ENCODE data around the gene PTPRG.

PTPRG gene

GRCh38 chr3:61928776-61929314, 367.5 kb downstream of the PTPRG start:
- Histone ChIP-seq H3K36me3 (ENCODE audit: control insufficient read depth, insufficient read depth, low read length) (no peaks in the 10 kb centered on the region), H3K4me3 (ENCODE audit: insufficient read depth, low read depth, low read length, poor library complexity, severe bottlenecking) (no peak overlapping the region)

GRCh38 chr3:61929617-61930016, 368.2 kb downstream of the PTPRG start:
- H3K4me3 ChIP-seq (ENCODE audit: insufficient read depth, low read depth, low read length, poor library complexity, severe bottlenecking): no peak overlapping the region
- H3K36me3 ChIP-seq (ENCODE audit: control insufficient read depth, insufficient read depth, low read length): no peaks in the 10 kb centered on the region
- no peak for DNase-seq
- H3K27me3 ChIP-seq (replicated peaks; ENCODE audit: control insufficient read depth, insufficient read depth, low read length, poor library complexity, severe bottlenecking): no peaks in the 10 kb centered on the region
- H3K9me3 ChIP-seq (ENCODE audit: control insufficient read depth, low read length): no peaks in the 10 kb centered on the region
- no peak overlapping the region for H3K27ac ChIP-seq (ENCODE audit: insufficient read depth, low read length, poor library complexity, severe bottlenecking)
- H3K4me1 ChIP-seq (ENCODE audit: control insufficient read depth, insufficient read depth, low read length, poor library complexity, severe bottlenecking): no peaks in the 10 kb centered on the region

More at GRCh38 chr3:61928776-61929314, 367.5 kb downstream of the PTPRG start:
- no peak overlapping the region for H3K27ac ChIP-seq (ENCODE audit: insufficient read depth, low read length, poor library complexity, severe bottlenecking)
- no peaks in the 10 kb centered on the region for H3K9me3 ChIP-seq (ENCODE audit: control insufficient read depth, low read length)
- no peak for DNase-seq
- no peaks in the 10 kb centered on the region for H3K4me1 ChIP-seq (ENCODE audit: control insufficient read depth, insufficient read depth, low read length, poor library complexity, severe bottlenecking)
- H3K27me3 ChIP-seq (replicated peaks; ENCODE audit: control insufficient read depth, insufficient read depth, low read length, poor library complexity, severe bottlenecking): no peaks in the 10 kb centered on the region

DNA sequence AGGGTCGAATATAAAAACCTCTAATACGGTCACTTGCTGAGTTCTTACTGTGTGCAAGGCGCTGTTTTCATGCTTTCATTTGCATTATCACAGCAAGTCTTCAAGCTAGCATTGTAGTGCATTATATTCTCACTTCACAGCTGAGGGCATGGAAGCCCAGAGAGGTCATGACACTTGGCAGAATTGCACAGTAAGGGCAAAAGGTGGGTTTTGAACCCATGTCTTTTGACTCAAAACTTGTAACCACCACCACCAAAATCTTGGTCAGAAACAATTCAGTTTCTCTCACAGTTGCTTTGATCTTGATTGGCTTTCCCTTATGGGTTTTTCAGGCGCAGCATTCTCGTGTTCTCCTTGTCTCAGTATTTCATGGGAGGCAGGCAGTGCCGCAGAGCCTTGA, 371.1 kb downstream of the PTPRG start:
- Histone ChIP-seq H3K9me3 (ENCODE audit: control insufficient read depth, low read length) (no peaks in the 10 kb centered on the region), H3K4me3 (ENCODE audit: insufficient read depth, low read depth, low read length, poor library complexity, severe bottlenecking) (no peak overlapping the region), H3K27ac (ENCODE audit: insufficient read depth, low read length, poor library complexity, severe bottlenecking) (no peak overlapping the region), H3K36me3 (ENCODE audit: control insufficient read depth, insufficient read depth, low read length) (no peaks in the 10 kb centered on the region), H3K27me3 (replicated peaks; ENCODE audit: control insufficient read depth, insufficient read depth, low read length, poor library complexity, severe bottlenecking) (no peaks in the 10 kb centered on the region), H3K4me1 (ENCODE audit: control insufficient read depth, insufficient read depth, low read length, poor library complexity, severe bottlenecking) (no peaks in the 10 kb centered on the region)
- no peak for DNase-seq

- Histone ChIP-seq H3K4me3 (ENCODE audit: insufficient read depth, low read depth, low read length, poor library complexity, severe bottlenecking) (no peak overlapping the region), H3K4me1 (ENCODE audit: control insufficient read depth, insufficient read depth, low read length, poor library complexity, severe bottlenecking) (no peaks in the 10 kb centered on the region), H3K36me3 (ENCODE audit: control insufficient read depth, insufficient read depth, low read length) (no peaks in the 10 kb centered on the region), H3K27me3 (replicated peaks; ENCODE audit: control insufficient read depth, insufficient read depth, low read length, poor library complexity, severe bottlenecking) (no peaks in the 10 kb centered on the region), H3K27ac (ENCODE audit: insufficient read depth, low read length, poor library complexity, severe bottlenecking) (no peak overlapping the region), H3K9me3 (ENCODE audit: control insufficient read depth, low read length) (no peaks in the 10 kb centered on the region)
- no peak for DNase-seq
Observed at GRCh38 chr3:61933798-61934504, 372.6 kb downstream of the PTPRG start.

DNA sequence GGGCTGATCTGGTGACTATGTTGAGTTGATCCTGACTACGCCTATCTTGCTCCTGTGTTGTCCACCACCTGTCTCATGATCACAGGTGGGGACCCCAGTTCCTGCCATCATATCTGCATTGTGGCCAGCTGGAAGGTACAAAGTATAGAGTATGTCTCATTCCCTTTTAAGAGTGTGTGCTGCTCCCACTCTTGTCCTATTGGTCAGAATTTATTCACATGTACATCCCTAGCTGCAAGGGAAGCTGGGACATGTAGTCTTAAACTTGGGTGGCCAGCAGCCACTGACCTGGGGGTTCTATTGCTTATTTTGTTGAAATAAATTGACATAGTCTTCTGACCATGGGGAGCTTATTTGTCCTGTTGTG, 373.1 kb downstream of the PTPRG start:
- H3K4me1 ChIP-seq (ENCODE audit: control insufficient read depth, insufficient read depth, low read length, poor library complexity, severe bottlenecking): no peaks in the 10 kb centered on the region
- H3K9me3 ChIP-seq (ENCODE audit: control insufficient read depth, low read length): no peaks in the 10 kb centered on the region
- no peaks in the 10 kb centered on the region for H3K27me3 ChIP-seq (replicated peaks; ENCODE audit: control insufficient read depth, insufficient read depth, low read length, poor library complexity, severe bottlenecking)
- H3K36me3 ChIP-seq (ENCODE audit: control insufficient read depth, insufficient read depth, low read length): no peaks in the 10 kb centered on the region
- H3K4me3 ChIP-seq (ENCODE audit: insufficient read depth, low read depth, low read length, poor library complexity, severe bottlenecking): no peak overlapping the region
- DNase-seq: no peak
- no peak overlapping the region for H3K27ac ChIP-seq (ENCODE audit: insufficient read depth, low read length, poor library complexity, severe bottlenecking)

DNA sequence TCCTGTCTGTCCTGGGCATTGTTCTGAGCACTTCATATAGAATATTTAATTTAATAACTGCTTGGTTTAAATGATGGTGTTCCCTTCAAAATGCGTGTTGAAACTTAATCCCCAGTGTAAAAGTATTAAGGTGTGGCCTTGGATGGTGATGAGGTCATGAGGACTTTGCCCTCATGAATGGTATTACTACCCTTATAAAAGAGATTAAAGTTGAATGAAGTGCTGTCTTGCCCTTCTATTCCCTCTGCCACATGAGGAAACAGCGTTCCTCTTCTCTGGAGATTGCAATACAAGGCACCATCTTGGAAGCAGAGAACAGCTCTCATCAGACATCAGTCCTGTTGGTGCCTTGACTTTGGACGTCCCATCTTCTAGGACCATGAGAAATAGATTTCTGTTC, 374.4 kb downstream of the PTPRG start:
- DNase-seq: no peak
- H3K9me3 ChIP-seq (ENCODE audit: control insufficient read depth, low read length): no peaks in the 10 kb centered on the region
- no peaks in the 10 kb centered on the region for H3K36me3 ChIP-seq (ENCODE audit: control insufficient read depth, insufficient read depth, low read length)
- no peak overlapping the region for H3K27ac ChIP-seq (ENCODE audit: insufficient read depth, low read length, poor library complexity, severe bottlenecking)
- no peaks in the 10 kb centered on the region for H3K4me1 ChIP-seq (ENCODE audit: control insufficient read depth, insufficient read depth, low read length, poor library complexity, severe bottlenecking)
- no peaks in the 10 kb centered on the region for H3K27me3 ChIP-seq (replicated peaks; ENCODE audit: control insufficient read depth, insufficient read depth, low read length, poor library complexity, severe bottlenecking)
- H3K4me3 ChIP-seq (ENCODE audit: insufficient read depth, low read depth, low read length, poor library complexity, severe bottlenecking): no peak overlapping the region

DNA sequence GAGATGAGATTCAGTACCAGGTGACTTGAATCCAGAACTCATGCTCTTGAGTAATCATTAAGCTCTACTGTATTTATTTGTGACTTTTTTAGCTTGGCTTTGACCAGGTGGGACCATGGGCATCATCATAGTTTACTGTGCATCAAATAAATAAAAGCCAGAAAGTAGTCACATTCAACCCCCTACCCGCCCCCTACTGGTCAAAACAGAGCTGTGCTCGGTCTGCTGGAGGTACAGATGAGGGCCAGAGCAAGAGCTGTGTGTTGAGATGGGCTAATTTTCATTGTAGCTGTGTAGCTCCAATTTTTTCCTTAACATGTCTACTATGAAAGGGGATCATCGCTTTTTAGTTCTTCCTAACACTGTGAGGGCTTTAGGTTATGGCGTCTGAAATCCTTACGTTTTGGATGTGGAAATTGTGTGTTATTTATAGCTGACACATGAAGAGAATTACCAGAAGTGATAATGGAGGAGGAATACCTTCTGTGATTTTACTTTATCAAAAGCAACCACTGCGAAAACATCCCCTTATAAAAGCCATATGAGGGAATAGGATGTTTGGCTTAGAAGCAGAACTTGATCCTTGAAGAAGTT, 375.1 kb downstream of the PTPRG start:
- H3K27me3 ChIP-seq (replicated peaks; ENCODE audit: control insufficient read depth, insufficient read depth, low read length, poor library complexity, severe bottlenecking): no peaks in the 10 kb centered on the region
- H3K27ac ChIP-seq (ENCODE audit: insufficient read depth, low read length, poor library complexity, severe bottlenecking): no peak overlapping the region
- H3K4me1 ChIP-seq (ENCODE audit: control insufficient read depth, insufficient read depth, low read length, poor library complexity, severe bottlenecking): no peaks in the 10 kb centered on the region
- no peaks in the 10 kb centered on the region for H3K36me3 ChIP-seq (ENCODE audit: control insufficient read depth, insufficient read depth, low read length)
- H3K4me3 ChIP-seq (ENCODE audit: insufficient read depth, low read depth, low read length, poor library complexity, severe bottlenecking): no peak overlapping the region
- DNase-seq: no peak
- no peaks in the 10 kb centered on the region for H3K9me3 ChIP-seq (ENCODE audit: control insufficient read depth, low read length)

- Histone ChIP-seq H3K4me1 (ENCODE audit: control insufficient read depth, insufficient read depth, low read length, poor library complexity, severe bottlenecking) (no peaks in the 10 kb centered on the region), H3K36me3 (ENCODE audit: control insufficient read depth, insufficient read depth, low read length) (no peaks in the 10 kb centered on the region), H3K4me3 (ENCODE audit: insufficient read depth, low read depth, low read length, poor library complexity, severe bottlenecking) (no peak overlapping the region), H3K9me3 (ENCODE audit: control insufficient read depth, low read length) (no peaks in the 10 kb centered on the region), H3K27ac (ENCODE audit: insufficient read depth, low read length, poor library complexity, severe bottlenecking) (no peak overlapping the region), H3K27me3 (replicated peaks; ENCODE audit: control insufficient read depth, insufficient read depth, low read length, poor library complexity, severe bottlenecking) (no peaks in the 10 kb centered on the region)
- no peak for DNase-seq
Observed at GRCh38 chr3:61937477-61937876, 376.1 kb downstream of the PTPRG start.

- Histone ChIP-seq H3K4me3 (ENCODE audit: insufficient read depth, low read depth, low read length, poor library complexity, severe bottlenecking) (no peak overlapping the region), H3K9me3 (ENCODE audit: control insufficient read depth, low read length) (no peaks in the 10 kb centered on the region), H3K27me3 (replicated peaks; ENCODE audit: control insufficient read depth, insufficient read depth, low read length, poor library complexity, severe bottlenecking) (no peaks in the 10 kb centered on the region), H3K4me1 (ENCODE audit: control insufficient read depth, insufficient read depth, low read length, poor library complexity, severe bottlenecking) (no peaks in the 10 kb centered on the region), H3K27ac (ENCODE audit: insufficient read depth, low read length, poor library complexity, severe bottlenecking) (no peak overlapping the region), H3K36me3 (ENCODE audit: control insufficient read depth, insufficient read depth, low read length) (no peaks in the 10 kb centered on the region)
- no peak for DNase-seq
Observed at GRCh38 chr3:61938878-61939549, 377.6 kb downstream of the PTPRG start.

DNA sequence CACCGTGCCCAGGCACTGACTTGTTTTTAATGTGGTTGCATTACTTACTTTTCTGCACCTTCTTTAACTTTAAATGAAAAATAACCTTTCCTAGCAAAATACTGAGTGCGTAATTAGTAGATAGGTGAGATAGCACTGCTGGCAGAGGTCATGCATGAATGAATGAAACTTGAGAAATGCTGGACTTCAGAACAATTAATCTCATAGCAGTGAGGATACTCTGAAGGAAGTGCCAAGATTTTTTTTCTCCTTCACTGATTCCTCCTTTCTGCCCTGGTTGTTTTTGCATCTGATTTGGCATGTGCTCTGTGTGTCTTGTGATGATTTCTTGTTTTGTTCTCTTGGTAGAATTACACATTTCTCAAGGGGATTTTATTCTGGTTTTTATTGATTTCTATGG, 378.9 kb downstream of the PTPRG start:
- H3K27me3 ChIP-seq (replicated peaks; ENCODE audit: control insufficient read depth, insufficient read depth, low read length, poor library complexity, severe bottlenecking): no peaks in the 10 kb centered on the region
- H3K4me3 ChIP-seq (ENCODE audit: insufficient read depth, low read depth, low read length, poor library complexity, severe bottlenecking): no peak overlapping the region
- no peaks in the 10 kb centered on the region for H3K36me3 ChIP-seq (ENCODE audit: control insufficient read depth, insufficient read depth, low read length)
- H3K9me3 ChIP-seq (ENCODE audit: control insufficient read depth, low read length): no peaks in the 10 kb centered on the region
- no peak overlapping the region for H3K27ac ChIP-seq (ENCODE audit: insufficient read depth, low read length, poor library complexity, severe bottlenecking)
- no peak for DNase-seq
- H3K4me1 ChIP-seq (ENCODE audit: control insufficient read depth, insufficient read depth, low read length, poor library complexity, severe bottlenecking): no peaks in the 10 kb centered on the region
